UCSD-AML1 (cell line): ENCODE results near the gene C1orf167.

Source experiments
- DNase-seq: peaks from one replicate; lab custom pipeline; 2025; ENCODE audit not compliant: unreplicated experiment; lab: John Stamatoyannopoulos, UW

C1orf167 gene, protein sequence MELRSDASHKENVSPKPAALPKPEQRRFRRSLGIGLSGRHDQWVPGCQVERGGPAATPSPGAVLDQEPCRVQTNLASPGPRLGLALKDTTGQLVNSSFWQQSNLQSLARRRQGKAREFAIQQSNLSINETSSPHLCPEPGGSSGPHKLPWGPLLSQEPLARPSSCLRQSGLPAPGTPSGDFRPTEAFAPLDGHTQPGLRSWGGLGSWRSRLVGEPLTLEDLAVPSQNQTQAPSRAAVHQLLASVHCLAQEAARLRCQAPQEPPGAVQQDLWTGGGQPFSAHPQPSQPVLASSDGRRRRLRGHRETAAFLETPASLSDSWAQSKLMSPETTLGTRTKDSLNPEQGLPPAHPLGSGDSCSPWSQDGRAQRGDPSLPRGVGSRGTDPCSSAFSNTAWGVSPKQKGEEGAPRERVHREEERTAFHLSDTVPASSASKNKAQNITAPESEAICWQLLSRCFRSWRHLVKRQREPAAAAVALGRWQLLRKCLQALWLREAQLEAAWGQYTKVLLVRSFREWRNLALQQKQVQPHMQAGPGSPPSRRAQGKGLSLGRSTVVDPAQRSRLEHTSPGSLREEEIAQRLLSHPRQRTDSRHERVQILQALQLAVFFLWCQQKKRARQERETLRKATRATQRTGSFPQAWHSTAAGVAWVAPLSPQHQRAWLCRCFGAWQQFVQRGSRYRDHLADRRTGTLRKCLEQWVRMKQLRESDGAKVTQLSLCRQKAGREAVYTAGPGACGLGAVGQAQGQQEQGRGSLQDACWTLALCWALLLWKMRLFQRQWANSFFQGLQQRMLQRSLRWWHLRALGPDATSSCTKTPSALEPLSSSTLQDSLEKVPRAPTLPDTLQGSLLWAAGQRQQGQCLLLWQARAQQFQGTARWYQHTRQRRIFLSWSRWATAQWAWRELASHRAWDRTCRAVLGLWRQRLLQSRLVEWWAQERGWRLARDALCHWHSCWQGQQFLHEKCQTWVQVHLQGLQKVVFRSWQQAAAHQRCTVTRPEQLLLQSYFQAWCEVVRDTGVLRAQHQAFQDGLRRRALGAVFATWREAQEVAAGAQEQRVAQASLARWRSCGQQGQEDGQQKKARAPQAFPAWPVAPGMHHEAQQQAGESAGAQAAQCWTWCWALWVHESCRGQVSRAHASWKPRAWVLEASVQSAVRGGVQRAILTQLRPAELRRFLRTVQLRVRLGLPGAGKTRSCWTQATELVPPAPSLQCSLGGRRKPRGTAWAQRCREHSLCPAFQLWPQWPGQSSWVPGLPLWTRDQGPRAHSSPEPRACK (N-terminal part only)

DNA sequence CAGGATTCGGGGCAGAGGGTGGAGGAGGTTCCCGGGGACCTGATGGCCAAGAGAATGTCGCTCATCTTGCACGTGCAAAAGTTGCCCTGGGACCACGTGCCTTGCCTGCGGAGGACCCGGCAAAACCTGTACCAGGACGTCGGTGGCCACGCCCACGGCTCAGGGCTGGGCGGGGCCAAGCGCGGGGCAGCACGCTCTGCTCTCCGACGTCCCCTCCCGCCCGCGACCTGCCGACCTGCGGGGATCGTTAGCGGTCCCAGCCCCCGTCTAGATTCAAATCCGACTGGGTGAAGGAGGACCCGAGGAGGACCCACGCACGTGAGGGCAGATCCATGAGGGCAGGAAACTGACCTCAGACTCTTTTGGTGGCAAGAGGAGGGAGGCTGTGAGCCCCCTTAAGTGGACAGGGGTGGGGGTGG, at the start of gene C1orf167:
C1orf167 (plus strand) TSS at position 206 of the 419 bp plus-strand sequence. CDS start 2,208 bp downstream, outside the sequence.
- no peak for DNase-seq

DNA sequence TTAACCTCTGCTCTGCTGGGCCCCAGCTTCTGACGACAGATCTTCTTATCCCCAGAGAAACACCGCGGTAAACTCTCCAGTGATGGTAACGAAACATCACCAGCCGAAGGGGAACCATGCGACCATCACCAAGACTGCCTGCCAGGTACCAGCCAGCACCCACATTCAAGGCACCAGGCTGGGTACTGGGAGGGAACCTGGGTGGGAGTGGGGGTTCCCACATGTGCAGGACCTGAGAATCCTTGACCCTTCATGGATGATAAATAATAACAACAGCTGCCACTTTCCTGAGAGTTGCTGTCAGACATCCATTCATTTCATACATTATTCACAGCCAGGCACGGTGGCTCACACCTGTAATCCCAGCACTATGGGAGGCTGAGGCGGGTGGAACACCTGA, 49.7 kb upstream of the C1orf167 start:
- DNase-seq: no peak

DNA sequence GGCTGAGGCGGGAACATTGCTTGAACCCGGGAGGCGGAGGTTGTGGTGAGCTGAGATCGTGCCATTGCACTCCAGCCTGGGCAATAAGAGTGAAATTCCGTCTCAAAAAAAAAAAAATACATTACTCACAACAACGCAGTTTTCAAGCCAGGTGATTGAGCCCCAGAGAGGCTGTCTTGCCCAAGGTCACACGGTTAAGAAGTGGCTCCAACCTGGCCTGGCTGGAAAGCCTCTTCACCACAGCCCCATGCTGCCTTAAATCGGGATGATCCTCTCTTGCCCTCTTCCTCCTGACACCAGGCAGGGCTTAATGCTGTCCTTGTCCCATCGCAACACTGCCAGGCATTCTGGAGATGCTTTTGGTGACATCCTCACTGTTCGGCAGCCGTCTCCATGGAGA, 48.9 kb upstream of the C1orf167 start:
- no peak for DNase-seq

DNA sequence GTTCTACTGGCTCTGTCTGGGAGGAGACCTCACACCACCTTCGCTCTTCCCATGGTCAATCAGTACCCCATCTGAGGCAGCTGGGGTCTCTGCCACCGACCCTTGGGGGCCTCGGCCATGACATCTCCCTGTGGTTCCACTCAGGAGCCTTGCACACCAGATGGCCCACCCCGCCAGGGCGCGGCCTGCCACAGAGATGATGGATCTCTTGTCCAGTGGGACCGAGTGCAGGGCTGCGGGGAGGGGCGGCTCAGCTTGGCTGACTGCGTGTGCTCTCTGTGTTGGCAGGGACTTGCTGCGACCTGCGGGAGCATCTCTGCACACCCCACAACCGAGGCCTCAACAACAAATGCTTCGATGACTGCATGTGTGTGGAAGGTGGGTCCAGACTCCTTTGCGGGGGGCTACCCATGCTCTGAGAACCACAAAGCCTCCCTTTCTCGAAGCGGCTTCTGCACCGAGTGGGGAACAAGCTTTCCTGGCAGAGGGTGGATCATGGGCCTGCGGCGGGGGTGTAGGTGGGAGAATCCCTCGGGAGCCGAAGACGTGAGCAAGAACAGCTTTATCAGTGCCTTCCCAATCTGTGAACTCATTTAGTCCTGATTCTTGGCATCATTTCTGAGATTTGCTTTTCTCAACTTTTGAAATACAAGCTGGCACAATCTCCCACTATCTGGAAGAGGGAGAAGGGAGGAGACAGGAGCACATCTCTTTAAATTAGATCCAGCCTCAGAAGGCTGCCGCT, 47.0 kb upstream of the C1orf167 start:
- DNase-seq: no peak

DNA sequence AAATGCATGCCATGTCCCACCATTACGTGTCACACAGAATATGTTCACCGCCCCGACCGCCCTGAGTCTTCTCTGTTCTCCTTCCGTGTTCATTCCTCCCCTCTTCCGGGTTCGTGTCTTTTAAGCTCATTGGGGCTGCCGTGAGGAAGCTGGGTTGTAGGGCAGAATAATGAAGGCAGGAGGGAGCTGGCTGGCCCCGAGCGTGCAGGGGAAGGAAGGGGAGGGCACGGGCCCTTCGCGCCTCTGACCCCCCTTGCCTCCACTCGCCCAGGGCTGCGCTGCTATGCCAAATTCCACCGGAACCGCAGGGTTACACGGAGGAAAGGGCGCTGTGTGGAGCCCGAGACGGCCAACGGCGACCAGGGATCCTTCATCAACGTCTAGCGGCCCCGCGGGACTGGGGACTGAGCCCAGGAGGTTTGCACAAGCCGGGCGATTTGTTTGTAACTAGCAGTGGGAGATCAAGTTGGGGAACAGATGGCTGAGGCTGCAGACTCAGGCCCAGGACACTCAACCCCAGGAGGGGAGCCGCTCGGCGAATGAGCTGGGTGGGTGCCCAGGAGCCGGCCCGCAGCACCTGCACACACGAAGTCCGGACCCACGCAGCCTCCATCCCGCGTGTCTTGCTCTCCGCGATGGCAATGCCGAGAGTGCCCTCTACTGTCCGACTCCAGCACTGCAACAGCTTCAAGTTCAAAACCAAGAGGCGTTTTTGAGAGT, 42.5 kb upstream of the C1orf167 start:
- peak; percentile 85 for DNase-seq

DNA sequence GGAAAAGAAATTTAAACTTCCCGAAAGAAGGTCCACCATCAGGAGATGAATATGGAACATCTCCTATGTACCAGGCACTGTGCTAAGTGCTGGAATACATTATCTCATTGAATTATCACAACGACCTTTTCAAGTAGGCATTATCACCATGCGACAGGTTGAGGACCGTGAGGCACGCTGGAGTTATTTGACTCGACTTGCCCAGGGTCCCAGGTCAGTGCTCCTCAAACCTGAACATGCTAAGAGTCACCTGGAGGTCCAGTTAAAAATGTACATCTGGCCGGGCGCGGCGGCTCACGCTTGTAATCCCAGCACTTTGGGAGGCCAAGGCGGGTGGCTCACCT, 42.0 kb upstream of the C1orf167 start:
- DNase-seq: no peak

DNA sequence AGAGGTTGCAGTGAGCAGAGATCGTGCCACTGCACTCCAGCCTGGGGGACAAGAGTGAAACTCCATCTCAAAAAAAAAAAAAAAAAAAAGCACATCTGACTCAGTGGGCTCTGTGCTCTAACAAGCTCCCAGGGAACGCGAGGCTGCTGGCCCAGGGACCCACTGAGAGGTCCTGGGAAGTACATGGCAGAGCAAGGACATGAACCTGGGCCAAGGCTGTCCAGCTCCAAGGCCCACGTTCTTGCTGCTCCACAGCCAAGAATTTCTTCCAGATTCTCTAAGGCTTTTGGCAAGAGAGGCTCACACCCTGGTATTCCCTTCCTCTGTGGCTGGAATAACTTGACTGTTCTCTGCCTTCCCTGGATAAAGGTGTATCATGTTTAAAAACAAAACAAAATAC, 41.5 kb upstream of the C1orf167 start:
- no peak for DNase-seq

DNA sequence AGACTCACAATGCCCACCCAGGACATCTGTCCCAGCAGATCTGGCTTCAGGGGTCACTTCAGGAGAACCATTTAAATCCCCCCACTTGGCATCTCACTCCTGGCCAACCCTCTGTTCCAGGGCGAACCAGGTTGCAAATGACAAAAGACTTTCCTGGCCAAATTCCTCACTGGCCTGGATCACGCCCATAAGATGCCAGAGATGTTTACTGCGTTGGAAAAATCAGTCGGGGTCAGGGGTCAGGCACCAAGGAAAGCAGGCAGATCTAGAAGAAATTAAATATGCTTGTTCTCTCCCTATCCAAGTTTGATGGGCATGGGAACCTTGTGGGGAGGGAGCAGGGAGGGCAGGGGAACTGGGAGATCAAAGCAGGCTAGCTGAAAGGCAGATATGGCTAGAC, 40.7 kb upstream of the C1orf167 start:
- DNase-seq: no peak

DNA sequence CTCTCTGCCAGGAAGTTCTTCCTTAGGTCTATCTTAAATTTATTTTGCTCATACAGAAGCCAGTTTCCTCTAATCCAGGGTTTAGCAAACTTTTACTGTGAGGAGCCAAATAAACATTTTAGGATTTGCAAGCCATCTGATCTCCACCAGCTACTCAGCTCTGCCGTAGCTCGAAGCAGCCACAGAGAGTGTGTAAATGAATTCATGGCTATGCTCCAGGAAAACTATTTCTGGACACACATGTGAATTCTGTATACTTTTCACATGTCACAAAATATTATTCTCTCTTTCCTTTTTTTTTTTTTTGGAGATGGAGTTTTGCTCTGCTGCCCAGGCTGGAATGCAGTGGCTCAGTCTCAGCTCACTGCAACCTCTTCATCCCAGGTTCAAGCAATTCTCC, 39.5 kb upstream of the C1orf167 start:
- no peak for DNase-seq

DNA sequence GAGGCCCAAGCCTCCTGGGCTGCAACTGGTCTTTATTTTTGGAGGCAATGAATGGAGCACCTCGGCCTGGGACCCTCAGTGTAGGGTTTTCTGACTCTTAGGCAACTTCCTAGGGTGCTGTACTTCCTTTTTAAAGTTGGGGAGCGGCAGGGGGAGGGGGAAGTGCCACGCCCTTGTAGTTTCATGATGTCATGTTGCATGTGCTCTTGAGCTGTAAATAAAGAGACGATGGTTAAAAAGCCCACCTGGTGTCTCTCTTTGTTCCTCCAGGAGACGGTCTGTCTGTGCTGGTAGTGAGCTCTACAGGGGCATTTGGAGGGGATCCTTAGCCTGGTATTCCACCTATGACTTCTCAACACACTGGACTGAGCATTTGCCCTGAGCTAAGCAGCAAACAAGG, 36.4 kb upstream of the C1orf167 start:
- DNase-seq: no peak

DNA sequence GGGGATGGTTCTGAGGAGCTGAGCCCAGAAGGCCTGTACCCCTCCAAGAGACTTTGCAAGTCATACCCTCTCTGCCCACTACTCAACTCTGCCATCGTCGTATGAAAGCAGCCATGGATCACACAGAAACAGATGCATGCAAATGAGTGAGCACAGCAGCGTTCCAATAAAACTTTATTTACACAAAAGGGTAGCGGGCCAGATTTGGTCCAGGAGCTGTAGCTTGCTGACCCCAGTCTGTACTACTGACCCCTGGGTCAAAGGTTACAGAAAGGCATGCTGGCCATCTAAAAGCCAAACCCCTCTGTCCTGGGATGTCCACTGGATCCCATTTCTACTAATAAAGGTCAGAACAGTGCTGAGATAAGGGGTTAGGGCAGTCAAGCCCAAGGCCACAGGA, 34.9 kb upstream of the C1orf167 start:
- DNase-seq: no peak

DNA sequence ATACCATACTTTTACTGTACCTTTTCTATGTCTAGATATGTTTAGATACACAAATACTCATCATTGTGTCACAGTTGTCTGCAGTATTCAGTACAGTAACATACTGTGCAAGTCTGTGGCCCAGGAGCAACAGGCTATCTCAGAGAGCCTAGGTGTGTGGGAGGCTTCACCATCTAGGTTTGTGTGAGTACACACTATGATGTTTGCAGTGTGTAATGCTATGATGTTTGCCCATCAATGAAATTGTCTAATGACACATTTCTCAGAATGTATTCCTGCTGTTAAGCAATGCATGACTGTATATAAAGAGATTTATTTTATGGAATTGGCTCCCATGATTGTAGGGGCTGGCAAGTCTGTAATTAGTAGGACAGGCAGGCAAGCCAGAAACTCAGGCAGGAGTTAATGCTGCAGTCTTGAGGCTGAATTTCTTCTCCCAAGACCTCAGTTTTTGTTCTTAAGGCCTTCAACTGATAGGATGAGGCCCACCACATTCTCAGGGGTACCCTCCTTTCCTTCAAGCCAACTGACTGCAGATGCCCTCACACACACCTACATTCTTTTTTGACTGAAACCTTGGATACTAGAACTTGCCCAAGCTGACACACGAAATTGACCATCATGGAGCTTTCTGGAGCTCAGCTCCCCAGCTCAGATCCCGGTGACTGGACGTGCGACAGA, 33.7 kb upstream of the C1orf167 start:
- DNase-seq: no peak

DNA sequence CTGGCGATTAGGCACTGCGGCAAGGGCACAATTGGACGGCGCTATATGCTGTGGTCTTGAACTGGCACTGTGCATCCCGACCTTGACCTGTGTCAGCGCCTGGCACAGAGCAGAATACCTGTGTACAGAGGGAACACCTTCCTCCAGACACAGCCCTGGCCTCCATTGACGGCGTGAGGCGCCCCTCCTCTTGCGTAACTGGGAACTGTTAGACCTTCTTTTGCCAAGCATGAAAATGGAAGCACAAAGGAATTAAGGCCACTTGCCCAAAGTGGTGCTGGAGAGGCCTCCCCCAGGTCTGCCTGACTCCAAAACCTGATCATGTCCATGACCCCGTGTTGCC, 32.9 kb upstream of the C1orf167 start:
- no peak for DNase-seq

DNA sequence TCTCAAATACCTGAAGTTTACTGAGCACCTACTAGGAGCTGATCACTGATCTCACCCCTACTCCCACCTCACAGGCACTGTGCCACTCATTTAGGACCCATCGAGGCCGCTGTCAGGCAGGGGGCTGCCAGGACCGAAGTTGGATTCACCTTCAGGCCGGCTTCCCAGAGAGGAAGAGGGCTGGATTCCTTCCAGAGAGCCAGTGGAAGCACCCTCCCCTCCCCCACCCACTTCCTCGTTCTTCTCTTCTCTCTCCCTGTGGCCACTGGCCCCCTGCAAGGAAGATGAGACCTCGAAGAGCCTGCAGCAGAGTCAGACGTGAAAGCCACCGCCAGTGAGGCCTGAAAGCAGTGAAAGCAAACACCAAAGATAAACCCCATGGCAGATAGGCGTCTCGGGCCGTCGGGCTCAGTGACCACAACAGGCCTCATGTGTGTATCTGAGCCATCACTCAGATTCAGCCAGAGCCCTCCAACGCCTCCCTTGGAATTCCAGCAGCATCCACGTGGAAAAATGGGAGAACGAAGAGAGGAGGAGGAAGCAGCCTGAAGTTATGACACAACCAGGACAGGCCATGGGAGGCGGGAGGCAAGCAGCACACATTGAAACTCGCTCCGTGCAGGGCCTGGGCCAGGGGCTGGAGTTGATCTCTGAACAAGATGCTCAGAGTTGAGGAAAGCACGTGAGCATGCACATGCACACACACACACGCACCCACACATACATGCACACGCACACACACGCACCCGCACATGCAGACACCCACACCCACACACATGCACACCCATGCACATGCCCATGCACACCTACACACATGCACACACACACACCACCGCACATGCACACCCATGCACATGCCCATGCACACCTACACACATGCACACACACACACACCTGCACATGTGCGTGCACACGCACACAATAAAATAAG, 32.2 kb upstream of the C1orf167 start:
- peak; percentile 55 for DNase-seq

DNA sequence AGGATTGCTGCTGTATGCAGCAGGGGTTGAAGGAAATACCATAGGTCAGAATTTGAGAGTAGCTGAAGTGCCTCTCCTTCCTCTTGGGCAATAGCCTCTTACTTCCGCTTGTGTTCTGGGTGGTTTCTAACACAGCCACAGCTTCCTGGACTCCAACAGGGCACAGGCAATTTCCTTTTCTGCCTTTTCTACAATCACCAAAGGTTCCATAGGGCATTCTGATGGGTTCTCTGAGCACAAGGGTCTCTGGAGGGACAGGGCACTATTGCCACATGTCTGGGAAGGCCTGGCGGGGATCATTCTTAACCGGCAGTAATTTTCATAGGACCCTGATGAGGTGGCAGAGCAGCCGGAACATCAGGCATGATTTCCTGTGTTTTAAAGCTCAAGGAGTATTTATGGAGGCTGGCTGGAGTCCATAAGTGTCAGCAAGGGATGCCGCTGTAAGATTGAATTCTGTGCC, 31.5 kb upstream of the C1orf167 start:
- DNase-seq: peak; percentile 55

DNA sequence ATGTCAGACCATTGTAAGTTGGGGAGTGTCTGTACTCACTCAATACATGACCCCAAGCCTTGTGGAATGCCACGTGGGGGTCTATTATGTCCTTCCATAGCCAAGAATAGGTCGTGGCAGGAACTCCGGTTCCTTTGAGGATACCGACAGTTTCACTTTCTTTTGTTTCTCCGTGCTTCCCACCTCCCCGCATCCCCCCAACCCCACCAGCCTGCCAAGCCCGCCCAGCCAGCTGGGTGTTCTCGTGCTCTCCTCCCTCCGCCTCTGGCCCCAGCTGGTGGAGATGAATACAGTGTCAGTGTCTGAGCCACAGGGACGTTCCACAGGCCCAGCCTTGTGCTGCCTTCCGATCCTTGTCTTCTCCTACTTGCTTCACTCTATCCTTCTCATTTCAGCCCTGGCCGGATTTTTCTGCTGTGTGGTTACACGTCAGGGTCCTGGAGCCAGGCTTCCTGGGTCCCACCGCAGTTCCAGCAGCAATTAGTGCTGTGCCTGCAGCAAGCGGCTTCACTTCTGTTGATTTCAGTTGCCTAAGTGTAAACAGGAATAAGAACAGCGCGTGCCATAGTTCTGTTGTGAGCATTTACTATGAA, 30.2 kb upstream of the C1orf167 start:
- peak; percentile 34 for DNase-seq

DNA sequence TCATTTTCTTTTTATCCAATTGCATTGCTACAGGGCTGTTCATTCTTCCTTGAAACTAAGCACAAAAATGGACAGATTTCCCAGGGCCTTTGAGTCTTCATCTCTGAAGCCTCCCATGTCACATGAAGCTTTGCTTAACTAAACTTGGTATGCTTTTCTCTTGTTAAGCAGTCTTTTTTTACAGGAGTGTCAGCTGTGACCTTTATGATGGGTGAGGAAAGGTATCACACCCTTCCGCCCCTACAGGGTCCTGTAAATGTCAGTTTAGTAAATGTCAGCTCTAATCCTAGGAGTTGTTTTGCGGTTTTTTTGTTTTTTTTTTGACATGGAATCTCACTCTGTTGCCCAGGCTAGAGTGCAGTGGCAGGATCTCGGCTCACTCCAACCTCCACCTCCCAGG, 28.7 kb upstream of the C1orf167 start:
- DNase-seq: no peak

DNA sequence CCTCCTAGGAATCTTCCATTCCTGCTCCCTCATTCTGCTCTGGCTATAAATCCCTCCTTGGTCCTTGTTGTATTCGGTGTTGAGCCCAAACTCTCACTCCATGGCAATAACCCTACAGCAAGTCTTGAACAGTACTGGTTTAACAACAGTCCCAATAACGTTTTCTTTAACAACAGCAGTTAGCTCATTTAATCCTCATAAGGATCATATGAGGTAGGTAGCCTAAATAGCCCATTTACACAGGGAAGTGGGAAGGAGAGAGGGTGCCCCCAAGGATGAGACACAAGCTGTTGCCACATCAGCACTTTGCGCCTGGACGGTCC, 26.5 kb upstream of the C1orf167 start:
- no peak for DNase-seq
